ENCODE data around the gene DDX27. TPM values are rescaled to one million over a fixed set of nuclear protein-coding genes. Genes with fewer than 3 reads are reported as not detected.
A peak's percentile ranks its signal among the peaks of the same experiment; 100 is the strongest.

DDX27 gene
- polyA plus RNA-seq, 6 donors from 2014 or later, result 32.6 to 76.5 (median 46.7) TPM

GRCh38 chr20:49285233-49285668 lies 66.0 kb downstream of the DDX27 start:
- Mint-ChIP-seq H3K9me3 (peaks cover 35 to 81% (median 78%) of the 10 kb centered on the region in 7 donors), H3K4me3 (peak overlapping the region in 3 of 8 donors; percentile 36 to 57 (median 50)), H3K27me3 (no peaks in the 10 kb centered on the region), H3K4me1 (peaks cover 40 to 71% (median 50%) of the 10 kb centered on the region in 3 donors), H3K27ac (peak overlapping the region in 4 of 6 donors; percentile 20 to 96 (median 58)), H3K36me3 (peaks cover 94 to 99% of the 10 kb centered on the region in 2 donors)
- ATAC-seq (ENCODE audit: low read depth in 2 of 2) (no peak), DNase-seq (no peak)

- Mint-ChIP-seq H3K4me1 (peaks cover 43 to 69% (median 52%) of the 10 kb centered on the region in 3 donors), H3K9me3 (peaks cover 36 to 75% (median 71%) of the 10 kb centered on the region in 7 donors), H3K27ac (peak overlapping the region in 3 of 6 donors; percentile 24 to 96 (median 56)), H3K4me3 (peak overlapping the region in 4 of 8 donors; percentile 15 to 68 (median 46)), H3K36me3 (peaks cover 94 to 99% of the 10 kb centered on the region in 2 donors), H3K27me3 (no peaks in the 10 kb centered on the region)
- no peak for DNase-seq
- no peak for ATAC-seq (ENCODE audit: low read depth in 2 of 2)
Observed at GRCh38 chr20:49285813-49286494, 66.7 kb downstream of the DDX27 start.

- H3K36me3 Mint-ChIP-seq, result peaks cover 88 to 95% of the 10 kb centered on the region in 2 donors
- ATAC-seq (ENCODE audit: low read depth in 2 of 2) (no peak), DNase-seq (no peak)
- peaks cover 35 to 69% (median 62%) of the 10 kb centered on the region in 7 donors for H3K9me3 Mint-ChIP-seq
- H3K27ac Mint-ChIP-seq, result peak overlapping the region in 4 of 6 donors; percentile 34 to 88 (median 74)
- H3K27me3 Mint-ChIP-seq, result no peaks in the 10 kb centered on the region
- peaks cover 39 to 63% (median 48%) of the 10 kb centered on the region in 3 donors for H3K4me1 Mint-ChIP-seq
- H3K4me3 Mint-ChIP-seq, result peak overlapping the region in 2 of 8 donors; percentile 24 to 66
Observed at GRCh38 chr20:49286689-49287551, 67.7 kb downstream of the DDX27 start.

GRCh38 chr20:49287555-49288249 lies 68.5 kb downstream of the DDX27 start:
- H3K4me1 Mint-ChIP-seq, result peaks cover 34 to 55% (median 40%) of the 10 kb centered on the region in 3 donors
- H3K27ac Mint-ChIP-seq, result peak overlapping the region in 2 of 6 donors; percentile 50 to 86

GRCh38 chr20:49288250-49288751 lies 69.1 kb downstream of the DDX27 start:
- DNase-seq (no peak), ATAC-seq (ENCODE audit: low read depth in 2 of 2) (no peak)
- Mint-ChIP-seq H3K4me3 (no peak overlapping the region), H3K27ac (peak overlapping the region in 2 of 6 donors; percentile 19 to 47), H3K27me3 (no peaks in the 10 kb centered on the region), H3K36me3 (peaks cover 81 to 82% of the 10 kb centered on the region in 2 donors), H3K9me3 (peaks cover 29 to 58% (median 53%) of the 10 kb centered on the region in 7 donors), H3K4me1 (peaks cover 29 to 49% (median 34%) of the 10 kb centered on the region in 3 donors)

More at GRCh38 chr20:49287555-49288249, 68.5 kb downstream of the DDX27 start:
- ATAC-seq (ENCODE audit: low read depth in 2 of 2) (no peak), DNase-seq (no peak)
- Mint-ChIP-seq H3K36me3 (peaks cover 85 to 87% of the 10 kb centered on the region in 2 donors), H3K9me3 (peaks cover 32 to 61% (median 54%) of the 10 kb centered on the region in 7 donors), H3K27me3 (no peaks in the 10 kb centered on the region), H3K4me3 (peak overlapping the region in 1 of 8 donors; percentile 24)

GRCh38 chr20:49288784-49289696 lies 69.8 kb downstream of the DDX27 start:
- no peak for ATAC-seq (ENCODE audit: low read depth in 2 of 2)
- Mint-ChIP-seq H3K27me3 (no peaks in the 10 kb centered on the region), H3K4me3 (no peak overlapping the region), H3K4me1 (peaks cover 22 to 41% (median 26%) of the 10 kb centered on the region in 3 donors), H3K27ac (no peak overlapping the region), H3K36me3 (peaks cover 76 to 81% of the 10 kb centered on the region in 2 donors), H3K9me3 (peaks cover 24 to 55% (median 49%) of the 10 kb centered on the region in 7 donors)
- DNase-seq, result no peak

GRCh38 chr20:49290608-49291191 lies 71.5 kb downstream of the DDX27 start:
- DNase-seq (no peak), ATAC-seq (ENCODE audit: low read depth in 2 of 2) (no peak)
- Mint-ChIP-seq H3K36me3 (peaks cover 67 to 76% of the 10 kb centered on the region in 2 donors), H3K9me3 (peaks cover 20 to 43% (median 38%) of the 10 kb centered on the region in 7 donors), H3K27ac (peak overlapping the region in 2 of 6 donors; percentile 2 to 61), H3K4me3 (no peak overlapping the region), H3K27me3 (no peaks in the 10 kb centered on the region), H3K4me1 (peaks cover 13 to 27% (median 13%) of the 10 kb centered on the region in 3 donors)

- ATAC-seq (ENCODE audit: low read depth in 2 of 2), result no peak
- Mint-ChIP-seq H3K4me1 (peaks cover 10 to 23% (median 13%) of the 10 kb centered on the region in 3 donors), H3K27ac (peak overlapping the region in 3 of 6 donors; percentile 61 to 92 (median 73)), H3K36me3 (peaks cover 62 to 72% of the 10 kb centered on the region in 2 donors), H3K27me3 (no peaks in the 10 kb centered on the region), H3K9me3 (peaks cover 17 to 38% (median 33%) of the 10 kb centered on the region in 7 donors), H3K4me3 (no peak overlapping the region)
- DNase-seq, result no peak
Observed at GRCh38 chr20:49291200-49291599, 72.0 kb downstream of the DDX27 start.

GRCh38 chr20:49292010-49292409 lies 72.8 kb downstream of the DDX27 start:
- Mint-ChIP-seq H3K36me3 (peaks cover 54 to 64% of the 10 kb centered on the region in 2 donors), H3K4me1 (peaks cover 10 to 23% (median 12%) of the 10 kb centered on the region in 3 donors), H3K4me3 (no peak overlapping the region), H3K27ac (peak overlapping the region in 1 of 6 donors; percentile 72), H3K27me3 (no peaks in the 10 kb centered on the region), H3K9me3 (peaks cover 13 to 30% (median 25%) of the 10 kb centered on the region in 7 donors)
- no peak for DNase-seq
- ATAC-seq (ENCODE audit: low read depth in 2 of 2), result no peak

- Mint-ChIP-seq H3K4me1 (peaks cover 10 to 22% (median 12%) of the 10 kb centered on the region in 3 donors), H3K36me3 (peaks cover 43 to 53% of the 10 kb centered on the region in 2 donors), H3K27me3 (no peaks in the 10 kb centered on the region), H3K27ac (no peak overlapping the region), H3K9me3 (peaks cover 8 to 22% (median 14%) of the 10 kb centered on the region in 7 donors), H3K4me3 (no peak overlapping the region)
- ATAC-seq (ENCODE audit: low read depth in 2 of 2) (no peak), DNase-seq (no peak)
Observed at GRCh38 chr20:49293122-49293521, 73.9 kb downstream of the DDX27 start.
